ENCODE data around the gene ESAM.

ESAM gene

DNA sequence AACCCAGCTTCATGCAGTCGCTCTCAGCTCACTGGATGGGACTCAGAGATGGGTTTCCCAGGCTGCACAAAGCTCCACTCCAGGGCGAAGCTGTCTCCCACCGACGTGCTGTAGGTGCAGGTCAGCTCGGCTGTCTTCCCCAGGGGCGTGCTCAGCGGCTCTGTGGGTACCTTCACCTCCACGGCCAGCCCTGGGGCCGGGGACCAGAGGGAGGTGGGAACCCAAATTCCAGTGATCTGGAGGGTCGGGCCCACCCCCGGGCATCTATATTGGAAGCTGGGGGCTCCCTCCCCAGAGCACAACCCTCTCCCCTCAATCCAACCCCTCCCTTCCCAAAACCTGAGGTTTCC is 10.7 kb downstream of the ESAM start:
- H3K27ac ChIP-seq = no peak overlapping the region

DNA sequence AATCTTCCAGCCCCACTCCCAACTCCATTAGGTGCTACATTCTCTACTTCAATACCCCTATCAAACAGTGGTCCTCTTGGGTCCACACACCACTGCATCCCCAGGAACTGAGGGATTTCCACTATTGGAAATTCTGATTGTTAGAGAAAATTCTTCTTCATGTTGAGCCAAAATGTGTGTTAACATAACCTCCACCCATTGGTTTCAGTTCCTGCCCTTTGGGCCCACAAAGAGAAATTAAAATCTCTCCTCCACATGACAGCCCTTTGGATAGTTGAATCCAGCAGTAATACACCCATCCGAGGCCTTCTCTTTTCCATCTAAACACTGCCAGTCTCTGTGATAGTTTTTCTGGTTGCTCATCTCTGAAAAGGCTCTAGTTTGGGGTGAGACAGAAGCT is 12.2 kb downstream of the ESAM start:
- TF ChIP-seq, protein P1, sequence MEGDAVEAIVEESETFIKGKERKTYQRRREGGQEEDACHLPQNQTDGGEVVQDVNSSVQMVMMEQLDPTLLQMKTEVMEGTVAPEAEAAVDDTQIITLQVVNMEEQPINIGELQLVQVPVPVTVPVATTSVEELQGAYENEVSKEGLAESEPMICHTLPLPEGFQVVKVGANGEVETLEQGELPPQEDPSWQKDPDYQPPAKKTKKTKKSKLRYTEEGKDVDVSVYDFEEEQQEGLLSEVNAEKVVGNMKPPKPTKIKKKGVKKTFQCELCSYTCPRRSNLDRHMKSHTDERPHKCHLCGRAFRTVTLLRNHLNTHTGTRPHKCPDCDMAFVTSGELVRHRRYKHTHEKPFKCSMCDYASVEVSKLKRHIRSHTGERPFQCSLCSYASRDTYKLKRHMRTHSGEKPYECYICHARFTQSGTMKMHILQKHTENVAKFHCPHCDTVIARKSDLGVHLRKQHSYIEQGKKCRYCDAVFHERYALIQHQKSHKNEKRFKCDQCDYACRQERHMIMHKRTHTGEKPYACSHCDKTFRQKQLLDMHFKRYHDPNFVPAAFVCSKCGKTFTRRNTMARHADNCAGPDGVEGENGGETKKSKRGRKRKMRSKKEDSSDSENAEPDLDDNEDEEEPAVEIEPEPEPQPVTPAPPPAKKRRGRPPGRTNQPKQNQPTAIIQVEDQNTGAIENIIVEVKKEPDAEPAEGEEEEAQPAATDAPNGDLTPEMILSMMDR (conservative IDR thresholded peaks at IDR 0.05) = no peak
- no peak overlapping the region for H3K27ac ChIP-seq

More for the DNA sequence above, 10.7 kb downstream of the ESAM start:
- TF ChIP-seq, protein P1 (conservative IDR thresholded peaks at IDR 0.05) = no peak

DNA sequence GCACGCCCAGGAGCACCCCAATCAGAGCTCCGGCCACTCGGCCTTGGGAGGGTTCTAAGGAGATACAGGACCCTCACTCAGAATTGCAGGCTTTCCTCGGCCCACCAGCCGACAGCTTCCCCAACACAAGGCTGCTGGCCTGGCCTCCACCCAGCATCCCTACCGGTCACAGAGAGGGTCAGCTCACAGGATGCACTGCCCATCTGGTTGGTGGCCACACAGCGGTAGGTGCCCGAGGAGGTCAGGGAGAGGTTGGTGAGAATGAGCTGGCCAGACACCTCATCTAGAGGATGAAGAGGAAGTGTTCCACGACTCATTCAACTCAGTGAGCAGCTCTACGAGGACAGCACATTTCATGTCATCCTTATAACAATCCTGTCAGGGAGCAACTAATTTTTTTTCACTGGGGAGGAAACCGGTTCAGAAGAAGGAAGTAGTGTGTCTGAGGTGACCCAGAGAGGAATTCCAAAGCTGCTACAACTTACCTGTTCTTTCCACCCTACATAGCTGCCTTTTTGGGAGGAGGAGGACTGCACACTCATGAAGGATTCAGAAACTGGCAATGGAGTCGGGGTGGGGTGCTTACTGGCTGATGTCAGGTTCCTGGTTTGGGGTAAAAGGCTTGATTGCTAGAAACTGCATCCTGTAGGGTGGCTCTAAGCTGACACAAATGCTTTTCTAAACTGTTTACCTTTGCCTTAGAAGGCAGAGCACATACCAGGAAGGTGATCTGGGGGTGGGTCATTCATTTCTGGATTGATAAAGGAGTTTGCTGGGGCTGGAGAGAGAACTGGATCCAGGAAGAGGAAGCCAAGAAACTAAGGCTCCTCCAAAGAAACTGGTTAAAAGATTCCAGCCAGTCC is 13.4 kb downstream of the ESAM start:
- TF ChIP-seq, protein P1 (conservative IDR thresholded peaks at IDR 0.05) = no peak
- H3K27ac ChIP-seq = no peak overlapping the region

DNA sequence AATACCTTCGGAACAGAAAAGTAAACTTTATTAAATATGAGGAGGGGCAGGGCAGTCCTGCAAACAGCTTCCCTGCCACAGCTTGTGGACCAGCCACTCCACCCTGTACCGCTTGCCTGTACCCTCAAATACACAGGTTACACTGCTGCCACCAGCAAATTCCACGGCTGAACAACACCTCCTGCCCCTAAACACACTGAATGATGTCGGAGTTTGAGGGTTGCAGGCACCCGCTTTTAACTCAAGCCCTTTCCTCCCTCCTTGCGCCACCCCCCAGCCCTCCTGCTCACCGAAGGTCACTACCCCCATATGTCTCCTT is 14.0 kb downstream of the ESAM start:
- TF ChIP-seq, protein P1 (conservative IDR thresholded peaks at IDR 0.05) = no peak
- H3K27ac ChIP-seq = no peak overlapping the region

DNA sequence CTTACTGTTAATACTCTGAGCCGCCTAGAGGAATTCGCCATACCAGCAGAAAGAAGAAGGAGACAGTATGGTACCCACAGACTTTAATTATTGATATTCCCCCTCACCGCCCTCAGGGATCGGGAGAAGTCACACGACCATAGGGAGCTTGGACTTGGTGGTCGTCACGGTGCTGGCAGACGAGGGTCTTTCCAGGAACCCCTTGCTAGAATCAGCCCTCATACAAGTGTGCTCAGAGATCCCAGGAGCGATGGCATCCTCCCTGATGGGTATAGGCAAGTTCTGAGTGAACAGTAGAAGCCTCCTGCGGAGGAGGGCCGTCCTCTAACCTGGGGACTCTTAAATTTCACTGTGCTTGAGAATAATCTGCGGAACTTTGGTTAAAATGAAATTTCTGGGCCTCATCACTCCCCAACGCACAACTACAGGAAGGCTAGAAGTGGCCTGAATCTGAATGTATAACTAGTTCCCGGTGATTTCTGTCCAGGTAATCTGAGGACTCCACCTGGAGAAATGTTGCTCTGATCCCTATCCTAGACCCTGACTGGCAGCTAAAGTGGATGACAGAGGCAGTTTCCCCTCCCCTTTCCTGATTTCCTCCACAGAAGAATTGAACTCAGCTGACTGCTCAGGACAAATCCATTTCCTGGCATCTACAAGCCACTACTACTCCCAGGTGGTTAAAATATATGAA is 14.5 kb downstream of the ESAM start:
- TF ChIP-seq, protein P1 (conservative IDR thresholded peaks at IDR 0.05) = no peak
- H3K27ac ChIP-seq = peak overlapping the region; percentile 78; the same call in 1 of the 2 replicates

DNA sequence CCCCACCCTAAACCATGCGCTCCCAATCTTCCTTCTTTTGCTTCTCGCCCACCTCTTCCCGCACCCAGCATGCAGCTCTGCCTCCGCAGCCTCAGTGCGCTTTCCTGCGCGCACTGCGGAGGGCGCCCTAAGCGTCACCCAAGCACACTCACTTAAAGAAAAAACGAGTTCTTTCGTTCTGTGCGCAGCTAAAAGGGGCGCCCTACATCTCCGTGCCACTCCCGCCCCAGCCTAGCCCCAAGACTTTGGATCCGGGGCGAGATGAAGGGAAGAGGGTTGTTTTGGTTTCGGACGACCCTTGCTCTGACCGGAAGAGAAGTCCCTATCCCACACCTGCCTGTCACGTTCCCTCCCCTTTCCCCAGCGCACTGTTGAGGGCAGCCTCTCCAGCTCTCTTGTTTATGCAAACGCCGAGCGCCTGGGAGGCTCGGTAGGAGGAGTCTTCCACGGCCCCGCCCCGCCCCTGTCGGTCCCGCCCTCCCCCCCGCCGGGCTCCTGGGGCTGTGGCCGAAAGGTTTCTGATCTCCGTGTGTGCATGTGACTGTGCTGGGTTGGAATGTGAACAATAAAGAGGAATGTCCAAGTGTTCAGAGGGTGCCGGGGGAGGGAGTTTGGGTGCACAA is 15.4 kb downstream of the ESAM start:
- H3K27ac ChIP-seq = peak overlapping the region; percentile 78
- TF ChIP-seq, protein P1 (conservative IDR thresholded peaks at IDR 0.05) = peak; percentile 81

Data from VCaP (cell line).